PC-3 (cell line): Measurements from ENCODE around the gene CCNG2. TPM values are rescaled to one million over a fixed set of nuclear protein-coding genes. Genes with fewer than 3 reads are reported as not detected.

Source experiments
- ATAC-seq: fragments of 200-7000 bp; cut with Tn5 transposase; 2 replicates; pipeline ENCODE4 v1.9.1; 2020; ENCODE audit warnings: mild to moderate bottlenecking, moderate library complexity
- BruUV-seq: library from RNA; stranded (reverse); fragments of 400-500 nt; replicated peaks from 2 replicates; lab custom pipeline; 2021; lab: Mats Ljungman, UMichigan
- CTCF ChIA-PET: fragments of 300-600 bp; sonication (Branson Sonifier 250); formaldehyde crosslinking; loops from one replicate; lab custom pipeline; 2022; ENCODE audit warnings: antibody characterized with exemption; lab: Charles Lee
- POLR2A ChIA-PET: fragments of 300-600 bp; sonication (Branson Sonifier 250); formaldehyde crosslinking; loops from one replicate; lab custom pipeline; 2022; ENCODE audit warnings: antibody characterized with exemption; ENCODE audit not compliant: unreplicated experiment; lab: Charles Lee
- DNase-seq: peaks from one replicate; pipeline ENCODE4 v3.0.0-alpha.2; 2015
- H2AFZ ChIP-seq: fragments of 300-600 bp; sonication (generic); 2 replicates; pipeline ENCODE4 v1.6.0; 2016; ENCODE audit warnings: antibody characterized with exemption, low read length
- H3F3A ChIP-seq: fragments of 300-600 bp; sonication (generic); one replicate; pipeline ENCODE4 v1.6.0; 2017; ENCODE audit warnings: antibody characterized with exemption, low read length, control low read depth, mild to moderate bottlenecking; ENCODE audit not compliant: unreplicated experiment
- H3K27ac ChIP-seq: fragments of 300-600 bp; sonication (generic); 2 replicates; pipeline ENCODE4 v1.5.1; 2016; ENCODE audit warnings: mild to moderate bottlenecking, low read length
- H3K27me3 ChIP-seq: fragments of 300-600 bp; sonication (generic); 2 replicates; pipeline ENCODE4 v1.6.1; 2016; ENCODE audit warnings: low read length, mixed read lengths
- H3K36me3 ChIP-seq: fragments of 300-600 bp; sonication (generic); 2 replicates; pipeline ENCODE4 v1.6.1; 2016; ENCODE audit warnings: low read depth, mixed run types, low read length, mixed read lengths
- H3K4me1 ChIP-seq: fragments of 300-600 bp; sonication (generic); 2 replicates; pipeline ENCODE4 v1.5.1; 2016; ENCODE audit warnings: low read length; ENCODE audit not compliant: insufficient read depth
- H3K4me2 ChIP-seq: fragments of 300-600 bp; sonication (generic); 2 replicates; pipeline ENCODE4 v1.6.0; 2016; ENCODE audit warnings: low read length
- H3K4me3 ChIP-seq: fragments of 300-600 bp; sonication (generic); 2 replicates; pipeline ENCODE4 v1.5.1; 2016; ENCODE audit warnings: mild to moderate bottlenecking, low read length, mixed read lengths
- H3K79me2 ChIP-seq: fragments of 300-600 bp; sonication (generic); 2 replicates; pipeline ENCODE4 v1.6.1; 2017; ENCODE audit warnings: low read length, mixed read lengths
- H3K9ac ChIP-seq: fragments of 300-600 bp; sonication (generic); 2 replicates; pipeline ENCODE4 v1.6.0; 2016; ENCODE audit warnings: mild to moderate bottlenecking, low read length
- H3K9me2 ChIP-seq: fragments of 300-600 bp; sonication (generic); replicated peaks from 2 replicates; pipeline ENCODE4 v1.6.1; 2016; ENCODE audit warnings: mixed run types, low read length, mixed read lengths
- H3K9me3 ChIP-seq: fragments of 300-600 bp; sonication (generic); 2 replicates; pipeline ENCODE4 v1.6.1; 2016; ENCODE audit warnings: low read length, mixed read lengths
- H4K20me1 ChIP-seq: fragments of 300-600 bp; sonication (generic); 2 replicates; pipeline ENCODE4 v1.6.1; 2016; ENCODE audit warnings: low read length, mixed read lengths
- EZH2 ChIP-seq: fragments of 300-600 bp; sonication (generic); IDR thresholded peaks from one replicate; pipeline ENCODE4 v1.6.1; 2017; ENCODE audit warnings: antibody characterized with exemption, mild to moderate bottlenecking, low read length; ENCODE audit not compliant: unreplicated experiment
- EZH2phosphoT487 ChIP-seq: fragments of 300-600 bp; sonication (generic); IDR thresholded peaks from 2 replicates; pipeline ENCODE4 v1.6.1; 2018; ENCODE audit warnings: mild to moderate bottlenecking, antibody characterized with exemption, low read length, borderline replicate concordance
- intact Hi-C: fragments of 100-400 bp; cut with micrococcal nuclease; formaldehyde crosslinking; loops from 2 replicates; pipeline ENCODE4 v1.9.0; 2023
- total RNA-seq: library from RNA; depleted of rRNA; stranded (reverse); fragments of >200 nt; gene quantifications from 2 replicates; pipeline ENCODE4 v1.2.3, GENCODE V29; 2014
- TF ChIP-seq, protein P1 (sequence below): fragments of 300-600 bp; sonication (generic); conservative IDR thresholded peaks from 2 replicates; pipeline ENCODE4 v1.5.1; 2017; ENCODE audit warnings: antibody characterized with exemption, low read depth, mild to moderate bottlenecking, low read length

The CCNG2 gene
- total RNA-seq, 1 experiment from 2014 or later: 8.0 TPM

DNA sequence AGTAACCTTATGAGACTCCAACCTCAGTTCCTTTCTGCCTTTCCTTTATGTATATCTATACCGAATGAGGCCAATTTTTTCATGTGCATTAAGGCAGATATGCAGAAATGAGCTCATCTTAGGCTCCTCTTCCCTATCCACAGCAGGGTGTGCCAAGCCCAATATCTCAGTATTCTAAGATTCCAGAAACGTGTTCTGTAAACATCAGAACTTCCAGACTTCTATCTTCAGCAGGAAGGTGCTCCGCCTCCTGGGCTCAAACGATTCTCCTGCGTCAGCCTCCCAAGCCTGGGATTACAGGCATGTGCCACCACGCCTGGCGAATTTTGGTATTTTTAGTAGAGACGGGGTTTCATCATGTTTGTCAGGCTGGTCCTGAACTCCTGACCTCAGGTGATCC, 31.0 kb upstream of the CCNG2 start:
- no peak for ATAC-seq
- TF ChIP-seq, protein P1, sequence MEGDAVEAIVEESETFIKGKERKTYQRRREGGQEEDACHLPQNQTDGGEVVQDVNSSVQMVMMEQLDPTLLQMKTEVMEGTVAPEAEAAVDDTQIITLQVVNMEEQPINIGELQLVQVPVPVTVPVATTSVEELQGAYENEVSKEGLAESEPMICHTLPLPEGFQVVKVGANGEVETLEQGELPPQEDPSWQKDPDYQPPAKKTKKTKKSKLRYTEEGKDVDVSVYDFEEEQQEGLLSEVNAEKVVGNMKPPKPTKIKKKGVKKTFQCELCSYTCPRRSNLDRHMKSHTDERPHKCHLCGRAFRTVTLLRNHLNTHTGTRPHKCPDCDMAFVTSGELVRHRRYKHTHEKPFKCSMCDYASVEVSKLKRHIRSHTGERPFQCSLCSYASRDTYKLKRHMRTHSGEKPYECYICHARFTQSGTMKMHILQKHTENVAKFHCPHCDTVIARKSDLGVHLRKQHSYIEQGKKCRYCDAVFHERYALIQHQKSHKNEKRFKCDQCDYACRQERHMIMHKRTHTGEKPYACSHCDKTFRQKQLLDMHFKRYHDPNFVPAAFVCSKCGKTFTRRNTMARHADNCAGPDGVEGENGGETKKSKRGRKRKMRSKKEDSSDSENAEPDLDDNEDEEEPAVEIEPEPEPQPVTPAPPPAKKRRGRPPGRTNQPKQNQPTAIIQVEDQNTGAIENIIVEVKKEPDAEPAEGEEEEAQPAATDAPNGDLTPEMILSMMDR: no peak
- TF ChIP-seq EZH2phosphoT487 (no peak), EZH2 (no peak)

DNA sequence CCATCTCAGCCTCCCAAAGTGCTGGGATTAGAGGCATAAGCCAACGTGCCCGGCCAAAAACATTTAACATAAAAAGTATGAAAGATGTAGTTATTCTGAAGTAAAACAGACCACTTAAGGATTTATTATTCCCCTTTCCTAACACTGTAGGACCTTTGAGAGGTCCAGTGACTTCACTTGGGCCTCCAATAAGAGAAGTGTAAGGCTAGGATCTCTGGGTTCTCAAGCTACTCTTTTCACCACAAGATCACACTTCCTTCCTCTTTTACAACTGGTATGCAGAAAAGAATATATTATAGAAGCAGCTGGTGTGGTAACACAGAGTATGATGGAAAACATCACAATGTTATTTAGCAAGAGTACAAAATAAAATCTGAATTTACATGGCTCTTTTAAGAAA, 30.2 kb upstream of the CCNG2 start:
- Histone ChIP-seq H3K36me3 (no peaks in the 10 kb centered on the region), H2AFZ (no peak overlapping the region), H3K4me2 (no peak overlapping the region), H3K27ac (no peak overlapping the region), H3K9me2 (no peaks in the 10 kb centered on the region), H3K27me3 (no peaks in the 10 kb centered on the region), H3F3A (no peaks in the 10 kb centered on the region), H3K4me3 (no peak overlapping the region), H3K9me3 (no peaks in the 10 kb centered on the region), H3K4me1 (no peaks in the 10 kb centered on the region), H3K9ac (no peak overlapping the region), H4K20me1 (no peaks in the 10 kb centered on the region), H3K79me2 (no peaks in the 10 kb centered on the region)
- no TSS peak for BruUV-seq
- DNase-seq (no peak), ATAC-seq (no peak)
- intact Hi-C loops: no loop called here
- CTCF ChIA-PET: no interaction called here
- POLR2A ChIA-PET: interaction anchor here (0.7 kb wide), 1 partner anchor 31 kb away, joined by 3 read pairs; no protein-coding TSS in a partner anchor
- TF ChIP-seq EZH2: no peak
- TF ChIP-seq, protein P1: no peak
- TF ChIP-seq EZH2phosphoT487: no peak

More for the DNA sequence above, 31.0 kb upstream of the CCNG2 start:
- intact Hi-C loops: no loop called here
- ChIA-PET POLR2A (no interaction called here), CTCF (no interaction called here)
- no peaks in the 10 kb centered on the region for H3K4me1 ChIP-seq
- H2AFZ ChIP-seq: no peak overlapping the region
- H3F3A ChIP-seq: no peaks in the 10 kb centered on the region
- no peaks in the 10 kb centered on the region for H3K9me3 ChIP-seq
- no peak overlapping the region for H3K27ac ChIP-seq
- no peaks in the 10 kb centered on the region for H3K27me3 ChIP-seq
- H3K36me3 ChIP-seq: no peaks in the 10 kb centered on the region
- H3K79me2 ChIP-seq: no peaks in the 10 kb centered on the region
- no peak overlapping the region for H3K4me3 ChIP-seq
- no peaks in the 10 kb centered on the region for H3K9me2 ChIP-seq
- H4K20me1 ChIP-seq: no peaks in the 10 kb centered on the region
- H3K9ac ChIP-seq: no peak overlapping the region
- no peak overlapping the region for H3K4me2 ChIP-seq
- DNase-seq: no peak
- BruUV-seq: no TSS peak

DNA sequence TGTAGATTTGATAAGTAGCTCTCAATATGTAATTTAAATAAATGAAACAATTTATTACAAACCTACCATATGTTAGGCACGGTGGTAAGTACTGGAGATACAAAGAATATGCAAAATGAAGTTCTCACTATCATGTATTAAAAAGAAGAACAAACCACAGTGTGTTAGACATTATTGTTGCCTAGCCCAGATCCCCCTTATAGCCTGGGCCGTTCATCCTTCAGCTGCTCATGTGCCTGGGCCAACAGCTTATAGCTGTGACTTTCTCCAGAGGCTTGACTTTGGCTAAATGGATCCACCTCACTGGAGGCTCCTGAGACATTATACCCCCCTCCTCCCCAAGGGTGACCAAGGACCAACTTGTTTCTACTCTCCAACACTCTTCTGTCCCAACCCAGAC, 29.8 kb upstream of the CCNG2 start:
- intact Hi-C loops: no loop called here

More for the DNA sequence above, 29.8 kb upstream of the CCNG2 start:
- Histone ChIP-seq H3K9me2 (no peaks in the 10 kb centered on the region), H3K9ac (no peak overlapping the region), H3K4me2 (no peak overlapping the region), H3K79me2 (no peaks in the 10 kb centered on the region), H3K27me3 (no peaks in the 10 kb centered on the region), H3K4me3 (no peak overlapping the region), H3K27ac (no peak overlapping the region), H3K36me3 (no peaks in the 10 kb centered on the region), H4K20me1 (no peaks in the 10 kb centered on the region), H3K9me3 (no peaks in the 10 kb centered on the region), H3K4me1 (no peaks in the 10 kb centered on the region), H3F3A (no peaks in the 10 kb centered on the region), H2AFZ (no peak overlapping the region)
- POLR2A ChIA-PET: interaction anchor here (0.7 kb wide), 1 partner anchor 31 kb away, joined by 3 read pairs; no protein-coding TSS in a partner anchor
- DNase-seq: no peak
- no peak for TF ChIP-seq EZH2
- TF ChIP-seq, protein P1: no peak
- TF ChIP-seq EZH2phosphoT487: no peak
- CTCF ChIA-PET: no interaction called here
- no TSS peak for BruUV-seq
- no peak for ATAC-seq
